ENCODE results near the gene ATP6V1A. TPM values are rescaled to one million over a fixed set of nuclear protein-coding genes. Genes with fewer than 3 reads are reported as not detected.
"Not testable (repeated sequence)": the region's sequence is repeated elsewhere in the genome, so short reads cannot be mapped to it uniquely, and the experiment has no call there.

Gene ATP6V1A
- total RNA-seq, 1 experiment from 2014 or later = 67.4 TPM

- no peak for DNase-seq
- no peaks in the 10 kb centered on the region for H3K27me3 ChIP-seq (ENCODE audit: control insufficient read depth, insufficient read depth, low read length)
- H3K36me3 ChIP-seq (replicated peaks; ENCODE audit: control insufficient read depth, insufficient read depth, low read length) = no peaks in the 10 kb centered on the region
- H3K4me3 ChIP-seq (ENCODE audit: insufficient read depth, low read depth, low read length) = no peak overlapping the region
These were observed 81.8 kb downstream of the ATP6V1A start for GRCh38 chr3:113828600-113828999.

DNA sequence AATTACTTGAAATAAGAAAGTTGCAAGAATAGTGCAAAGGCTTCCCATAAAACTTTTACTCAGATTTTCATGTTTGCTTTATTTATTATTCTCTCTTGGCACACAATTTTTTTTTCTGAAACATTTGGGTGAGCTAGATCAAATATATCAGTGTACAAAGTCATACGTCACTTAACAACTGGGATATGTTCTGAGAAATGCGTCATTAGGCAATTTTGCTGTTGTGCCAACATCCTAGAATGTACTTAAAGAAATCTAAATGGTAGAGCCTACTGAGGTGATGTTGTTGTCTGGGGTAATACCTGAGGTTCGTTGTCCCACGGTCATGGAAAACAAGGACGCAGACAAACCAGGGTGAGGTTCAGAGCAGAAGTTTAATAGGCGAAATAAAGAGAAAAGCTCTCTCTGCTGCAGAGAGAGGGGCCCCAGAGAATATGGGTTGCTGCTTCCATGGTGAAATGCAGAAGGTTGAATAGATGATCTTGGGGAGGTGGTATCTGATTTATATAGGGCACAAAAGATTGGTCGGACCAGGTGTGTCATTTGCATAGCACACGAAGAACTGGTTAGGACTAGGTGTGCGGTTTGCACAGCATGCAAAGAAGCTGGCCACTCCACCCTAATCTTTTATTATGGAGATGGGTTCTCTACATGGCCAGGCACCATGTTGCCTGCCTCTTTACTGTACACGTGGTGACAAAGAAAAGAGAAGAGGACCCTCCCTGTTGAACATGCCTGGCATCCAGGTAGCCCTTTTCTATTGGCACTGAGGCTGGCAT, 82.9 kb downstream of the ATP6V1A start:
- no peak for DNase-seq

GRCh38 chr3:113831103-113831355, 84.2 kb downstream of the ATP6V1A start:
- no peaks in the 10 kb centered on the region for H3K36me3 ChIP-seq (replicated peaks; ENCODE audit: control insufficient read depth, insufficient read depth, low read length)
- no peak for DNase-seq

More for the DNA sequence above, 82.9 kb downstream of the ATP6V1A start:
- Histone ChIP-seq H3K4me3 (ENCODE audit: insufficient read depth, low read depth, low read length) (no peak overlapping the region), H3K36me3 (replicated peaks; ENCODE audit: control insufficient read depth, insufficient read depth, low read length) (no peaks in the 10 kb centered on the region), H3K27me3 (ENCODE audit: control insufficient read depth, insufficient read depth, low read length) (no peaks in the 10 kb centered on the region)

DNA sequence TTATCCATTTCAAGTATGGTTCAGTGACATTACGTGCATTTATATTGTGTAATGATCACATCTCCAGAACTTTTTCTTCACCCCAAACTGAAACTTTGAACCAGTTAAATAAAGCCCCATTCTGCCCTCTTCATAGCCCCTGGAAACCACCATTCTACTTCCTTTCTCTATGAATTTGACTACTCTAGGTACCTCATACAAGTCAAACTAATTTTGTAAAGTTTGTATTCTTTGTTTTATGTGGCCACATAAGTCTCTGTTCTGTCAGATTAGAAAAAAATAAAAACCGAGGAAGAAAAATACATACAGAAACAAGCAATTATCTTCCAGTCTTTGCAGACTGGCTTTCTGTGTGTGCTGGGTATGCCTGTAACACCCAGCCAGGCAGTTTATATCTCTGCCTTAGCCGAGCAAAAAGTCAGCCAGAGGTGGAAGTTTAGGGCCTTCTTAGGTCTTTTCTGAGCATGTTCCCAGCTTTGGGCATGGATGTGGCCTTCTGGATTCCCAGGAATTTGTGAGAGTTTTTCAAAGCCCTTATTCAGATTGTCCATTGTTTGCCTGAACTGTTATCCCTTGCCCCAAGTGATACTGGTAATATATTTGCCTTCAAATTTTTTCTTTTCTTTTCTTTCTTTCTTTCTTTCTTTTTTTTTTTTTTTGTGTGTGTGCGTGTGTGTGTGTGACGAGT, 85.8 kb downstream of the ATP6V1A start:
- no peak for DNase-seq
- H3K4me3 ChIP-seq (ENCODE audit: insufficient read depth, low read depth, low read length) = no peak overlapping the region
- H3K36me3 ChIP-seq (replicated peaks; ENCODE audit: control insufficient read depth, insufficient read depth, low read length) = no peaks in the 10 kb centered on the region
- H3K27me3 ChIP-seq (ENCODE audit: control insufficient read depth, insufficient read depth, low read length) = no peaks in the 10 kb centered on the region

More at GRCh38 chr3:113831103-113831355, 84.2 kb downstream of the ATP6V1A start:
- Histone ChIP-seq H3K27me3 (ENCODE audit: control insufficient read depth, insufficient read depth, low read length) (no peaks in the 10 kb centered on the region), H3K4me3 (ENCODE audit: insufficient read depth, low read depth, low read length) (no peak overlapping the region)

DNA sequence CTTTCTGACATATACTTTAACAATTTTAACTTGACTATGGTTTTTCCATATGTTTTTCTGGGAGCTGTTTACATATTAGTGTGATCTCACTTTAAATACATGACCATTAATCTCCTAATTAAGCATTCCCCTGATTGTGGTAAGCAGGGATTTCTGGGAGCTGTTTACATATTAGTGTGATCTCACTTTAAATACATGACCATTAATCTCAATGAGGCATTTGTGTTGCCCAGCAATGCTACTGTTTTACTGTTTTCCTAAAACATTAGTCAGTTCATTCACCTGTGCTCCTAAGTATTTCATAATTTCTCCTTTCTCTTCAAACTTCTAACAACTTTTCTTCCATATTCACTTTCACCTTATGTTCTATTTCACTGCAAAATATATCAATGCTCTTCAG, 88.1 kb downstream of the ATP6V1A start:
- no peak overlapping the region for H3K4me3 ChIP-seq (ENCODE audit: insufficient read depth, low read depth, low read length)
- H3K27me3 ChIP-seq (ENCODE audit: control insufficient read depth, insufficient read depth, low read length) = no peaks in the 10 kb centered on the region
- no peaks in the 10 kb centered on the region for H3K36me3 ChIP-seq (replicated peaks; ENCODE audit: control insufficient read depth, insufficient read depth, low read length)
- no peak for DNase-seq

DNA sequence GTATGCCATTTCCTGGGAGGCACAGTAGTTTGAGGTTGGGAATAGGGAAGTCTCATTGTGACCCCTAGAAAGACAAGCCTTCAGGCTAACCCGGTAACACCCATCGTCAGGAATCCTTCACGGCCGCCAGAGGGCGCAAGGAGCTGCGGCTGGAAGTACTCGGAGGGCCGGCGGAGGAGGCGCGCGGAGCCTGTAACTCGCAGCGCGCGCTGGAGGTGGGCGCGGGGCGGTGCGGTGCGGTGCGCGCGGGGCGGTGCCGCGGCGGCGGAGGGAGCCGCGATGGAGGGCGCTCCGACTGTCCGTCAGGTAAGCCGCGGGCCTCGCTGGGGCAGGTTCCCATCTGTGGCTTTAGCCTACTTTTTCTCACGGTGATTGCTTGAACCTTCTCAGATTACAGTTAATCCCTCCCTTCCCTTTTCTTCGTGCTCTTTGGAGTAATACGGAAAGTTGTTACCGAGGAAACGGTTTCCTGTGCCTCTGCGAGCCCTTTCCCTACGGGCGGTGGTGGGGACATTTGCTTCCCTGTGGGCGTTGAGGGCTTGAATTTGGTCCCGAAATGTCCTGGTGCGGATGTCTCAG, 91.9 kb downstream of the ATP6V1A start, which contains the start of gene GRAMD1C:
Gene GRAMD1C, plus strand, starts transcription at position 158 of the 579 bp plus-strand sequence. Its CDS starts 122 bp downstream, at position 280.
- peak; percentile 89 for DNase-seq
- H3K36me3 ChIP-seq (replicated peaks; ENCODE audit: control insufficient read depth, insufficient read depth, low read length) = no peaks in the 10 kb centered on the region
- H3K27me3 ChIP-seq (ENCODE audit: control insufficient read depth, insufficient read depth, low read length) = no peaks in the 10 kb centered on the region

DNA sequence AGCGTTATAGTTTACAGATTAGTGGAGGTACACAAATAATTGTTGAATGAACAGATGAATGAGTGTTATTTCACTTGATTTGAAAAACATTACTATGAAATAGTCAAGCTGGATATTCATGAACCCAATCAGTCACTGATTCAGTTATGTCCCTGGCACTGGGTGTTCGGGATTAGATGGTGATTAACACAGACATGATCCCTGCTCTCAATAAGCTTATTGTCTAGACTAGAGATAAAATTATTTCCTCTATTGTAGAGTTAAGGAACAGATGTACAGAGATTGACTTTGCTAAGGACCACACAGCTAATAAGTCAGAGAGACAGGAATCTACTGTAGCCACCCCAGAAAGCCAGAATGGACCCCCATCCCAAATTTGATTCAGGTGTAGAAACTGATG, 92.7 kb downstream of the ATP6V1A start:
- Histone ChIP-seq H3K4me3 (ENCODE audit: insufficient read depth, low read depth, low read length) (peak overlapping the region; percentile 54; the same call in 1 of the 2 replicates), H3K27me3 (ENCODE audit: control insufficient read depth, insufficient read depth, low read length) (no peaks in the 10 kb centered on the region), H3K36me3 (replicated peaks; ENCODE audit: control insufficient read depth, insufficient read depth, low read length) (no peaks in the 10 kb centered on the region)
- DNase-seq = no peak

More for the DNA sequence above, 91.9 kb downstream of the ATP6V1A start, which contains the start of gene GRAMD1C:
- H3K4me3 ChIP-seq (ENCODE audit: insufficient read depth, low read depth, low read length) = peak within 1 kb of the TSS; percentile 54

GRCh38 chr3:113844622-113845222, 97.9 kb downstream of the ATP6V1A start:
- Histone ChIP-seq H3K27me3 (ENCODE audit: control insufficient read depth, insufficient read depth, low read length) (no peaks in the 10 kb centered on the region), H3K36me3 (replicated peaks; ENCODE audit: control insufficient read depth, insufficient read depth, low read length) (no peaks in the 10 kb centered on the region), H3K4me3 (ENCODE audit: insufficient read depth, low read depth, low read length) (no peak overlapping the region)
- peak; percentile 33 for DNase-seq

GRCh38 chr3:113847247-113847646, 100.4 kb downstream of the ATP6V1A start:
- Histone ChIP-seq H3K4me3 (ENCODE audit: insufficient read depth, low read depth, low read length) (no peak overlapping the region), H3K36me3 (replicated peaks; ENCODE audit: control insufficient read depth, insufficient read depth, low read length) (no peaks in the 10 kb centered on the region), H3K27me3 (ENCODE audit: control insufficient read depth, insufficient read depth, low read length) (no peaks in the 10 kb centered on the region)
- DNase-seq = no peak

- Histone ChIP-seq H3K4me3 (ENCODE audit: insufficient read depth, low read depth, low read length) (no peak overlapping the region), H3K27me3 (ENCODE audit: control insufficient read depth, insufficient read depth, low read length) (no peaks in the 10 kb centered on the region), H3K36me3 (replicated peaks; ENCODE audit: control insufficient read depth, insufficient read depth, low read length) (no peaks in the 10 kb centered on the region)
- DNase-seq = no peak
These were observed 101.0 kb downstream of the ATP6V1A start for GRCh38 chr3:113847664-113848461.

DNA sequence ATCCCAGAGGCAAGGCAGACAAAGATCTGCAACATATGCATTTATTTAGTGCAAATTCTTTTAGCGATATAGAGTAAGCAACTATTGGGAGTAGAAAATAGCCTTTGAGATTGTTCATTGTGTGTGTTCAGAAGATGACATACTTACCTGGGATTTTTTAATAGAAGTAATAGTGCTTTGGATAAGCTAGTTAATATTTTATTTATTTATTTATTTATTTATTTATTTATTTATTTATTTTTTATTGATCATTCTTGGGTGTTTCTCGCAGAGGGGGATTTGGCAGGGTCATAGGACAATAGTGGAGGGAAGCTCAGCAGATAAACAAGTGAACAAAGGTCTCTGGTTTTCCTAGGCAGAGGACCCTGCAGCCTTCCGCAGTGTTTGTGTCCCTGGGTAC, 102.2 kb downstream of the ATP6V1A start:
- not testable (repeated sequence) for H3K4me3 ChIP-seq (ENCODE audit: insufficient read depth, low read depth, low read length); H3K27me3 ChIP-seq (ENCODE audit: control insufficient read depth, insufficient read depth, low read length); H3K36me3 ChIP-seq (replicated peaks; ENCODE audit: control insufficient read depth, insufficient read depth, low read length); DNase-seq

DNA sequence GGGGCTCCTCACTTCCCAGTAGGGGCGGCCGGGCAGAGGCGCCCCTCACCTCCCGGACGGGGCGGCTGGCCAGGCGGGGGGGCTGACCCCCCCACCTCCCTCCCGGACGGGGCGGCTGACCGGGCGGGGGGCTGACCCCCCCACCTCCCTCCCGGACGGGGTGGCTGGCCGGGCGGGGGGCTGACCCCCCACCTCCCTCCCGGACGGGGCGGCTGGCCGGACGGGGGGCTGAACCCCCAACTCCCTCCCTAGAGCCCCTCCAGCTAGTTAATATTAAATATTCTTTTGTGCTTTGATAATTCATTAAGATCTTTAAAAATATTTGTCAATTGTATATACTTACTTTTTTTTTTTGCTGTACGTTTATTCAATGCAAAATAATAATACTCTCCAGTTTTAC, 103.0 kb downstream of the ATP6V1A start:
- H3K4me3 ChIP-seq (ENCODE audit: insufficient read depth, low read depth, low read length); DNase-seq; H3K36me3 ChIP-seq (replicated peaks; ENCODE audit: control insufficient read depth, insufficient read depth, low read length); H3K27me3 ChIP-seq (ENCODE audit: control insufficient read depth, insufficient read depth, low read length): not testable (repeated sequence)

DNA sequence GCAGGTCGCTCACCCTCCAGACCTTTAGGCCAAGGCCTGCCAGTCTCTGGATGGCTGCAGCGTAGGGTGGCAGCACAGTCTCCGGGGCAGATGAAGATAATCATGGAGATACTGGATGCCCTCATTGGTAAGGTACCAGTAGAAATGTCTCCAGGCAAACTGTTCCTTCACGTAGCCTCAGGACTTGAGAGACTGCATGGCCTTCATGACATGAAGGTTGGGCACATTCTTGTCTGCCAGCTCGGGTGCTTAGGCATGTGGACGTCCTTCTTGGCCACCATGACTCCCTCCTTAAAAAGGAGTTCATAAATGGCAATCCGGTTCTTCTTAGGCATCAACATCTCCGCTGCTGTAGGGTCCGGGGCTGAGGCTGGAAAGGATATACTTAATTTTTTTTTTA, 103.6 kb downstream of the ATP6V1A start:
- H3K4me3 ChIP-seq (ENCODE audit: insufficient read depth, low read depth, low read length); DNase-seq; H3K36me3 ChIP-seq (replicated peaks; ENCODE audit: control insufficient read depth, insufficient read depth, low read length): not testable (repeated sequence)

GRCh38 chr3:113852506-113852905, 105.7 kb downstream of the ATP6V1A start:
- Histone ChIP-seq H3K4me3 (ENCODE audit: insufficient read depth, low read depth, low read length) (no peak overlapping the region), H3K27me3 (ENCODE audit: control insufficient read depth, insufficient read depth, low read length) (no peaks in the 10 kb centered on the region), H3K36me3 (replicated peaks; ENCODE audit: control insufficient read depth, insufficient read depth, low read length) (no peaks in the 10 kb centered on the region)
- DNase-seq = no peak

More for the DNA sequence above, 103.6 kb downstream of the ATP6V1A start:
- H3K27me3 ChIP-seq (ENCODE audit: control insufficient read depth, insufficient read depth, low read length) = not testable (repeated sequence)

Data from H7 (cell line).